ENCODE data around the gene ENPP1.

DNA sequence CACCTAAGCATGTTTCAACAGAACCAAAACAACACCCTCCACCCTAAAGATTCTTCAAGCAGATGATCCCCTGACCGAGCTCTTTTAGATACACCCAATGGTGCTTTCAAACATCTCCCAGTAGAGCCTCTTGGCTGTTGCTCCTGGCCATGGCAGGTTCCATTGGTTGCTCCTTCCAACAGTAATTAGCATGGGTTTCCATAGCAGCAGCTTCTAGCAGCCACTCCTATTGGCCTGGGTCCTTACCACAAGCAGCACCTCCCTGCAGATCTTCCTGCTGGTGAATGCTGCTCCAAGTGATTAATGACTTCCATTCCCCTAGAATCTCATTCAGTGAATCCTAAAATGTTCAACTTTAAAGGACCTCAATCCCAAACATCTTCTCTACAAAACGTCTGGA lies 129.4 kb downstream of the ENPP1 start:
- TF ChIP-seq, protein P1, sequence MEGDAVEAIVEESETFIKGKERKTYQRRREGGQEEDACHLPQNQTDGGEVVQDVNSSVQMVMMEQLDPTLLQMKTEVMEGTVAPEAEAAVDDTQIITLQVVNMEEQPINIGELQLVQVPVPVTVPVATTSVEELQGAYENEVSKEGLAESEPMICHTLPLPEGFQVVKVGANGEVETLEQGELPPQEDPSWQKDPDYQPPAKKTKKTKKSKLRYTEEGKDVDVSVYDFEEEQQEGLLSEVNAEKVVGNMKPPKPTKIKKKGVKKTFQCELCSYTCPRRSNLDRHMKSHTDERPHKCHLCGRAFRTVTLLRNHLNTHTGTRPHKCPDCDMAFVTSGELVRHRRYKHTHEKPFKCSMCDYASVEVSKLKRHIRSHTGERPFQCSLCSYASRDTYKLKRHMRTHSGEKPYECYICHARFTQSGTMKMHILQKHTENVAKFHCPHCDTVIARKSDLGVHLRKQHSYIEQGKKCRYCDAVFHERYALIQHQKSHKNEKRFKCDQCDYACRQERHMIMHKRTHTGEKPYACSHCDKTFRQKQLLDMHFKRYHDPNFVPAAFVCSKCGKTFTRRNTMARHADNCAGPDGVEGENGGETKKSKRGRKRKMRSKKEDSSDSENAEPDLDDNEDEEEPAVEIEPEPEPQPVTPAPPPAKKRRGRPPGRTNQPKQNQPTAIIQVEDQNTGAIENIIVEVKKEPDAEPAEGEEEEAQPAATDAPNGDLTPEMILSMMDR (conservative IDR thresholded peaks at IDR 0.05), result no peak
- TF ChIP-seq EZH2 (IDR thresholded peaks at IDR 0.05; ENCODE audit: low read depth), result no peak
